GM20431 (cell line): ENCODE results near the gene SMCO2.

Source experiments
- in situ Hi-C: fragments of 300-500 bp; cut with MseI, MboI; formaldehyde crosslinking; loops from one replicate; pipeline ENCODE4 v1.15.0; 2020; ENCODE audit warnings: low sequenced_read_pairs; ENCODE audit not compliant: unreplicated experiment

The SMCO2 gene

DNA sequence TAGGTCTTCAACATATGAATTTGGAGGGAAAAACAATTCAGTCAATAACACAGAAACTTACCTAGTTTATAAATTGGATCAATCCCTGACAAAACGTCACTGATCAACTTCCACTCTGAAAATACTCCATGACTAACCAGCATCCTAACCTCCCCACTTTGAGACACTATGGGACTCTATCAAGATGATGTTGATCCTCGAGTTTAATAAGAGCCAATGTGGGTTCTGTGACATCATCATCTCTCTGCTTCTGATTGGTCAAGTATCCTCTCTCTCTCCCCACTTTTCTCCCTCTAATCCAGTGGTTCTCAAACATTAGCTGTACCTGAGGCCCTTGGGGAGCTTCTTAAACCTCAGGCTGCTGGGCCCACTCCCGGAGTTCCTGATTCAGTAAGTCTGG lies at the start of gene SMCO2:
Gene SMCO2 (plus strand): TSS at position 301 of the 400 bp plus-strand sequence. CDS start 23,896 bp downstream, outside the sequence.
- in situ Hi-C loops, result loop anchor here (25.0 kb wide), 1 partner anchor 216 kb away; no protein-coding TSS in a partner anchor

DNA sequence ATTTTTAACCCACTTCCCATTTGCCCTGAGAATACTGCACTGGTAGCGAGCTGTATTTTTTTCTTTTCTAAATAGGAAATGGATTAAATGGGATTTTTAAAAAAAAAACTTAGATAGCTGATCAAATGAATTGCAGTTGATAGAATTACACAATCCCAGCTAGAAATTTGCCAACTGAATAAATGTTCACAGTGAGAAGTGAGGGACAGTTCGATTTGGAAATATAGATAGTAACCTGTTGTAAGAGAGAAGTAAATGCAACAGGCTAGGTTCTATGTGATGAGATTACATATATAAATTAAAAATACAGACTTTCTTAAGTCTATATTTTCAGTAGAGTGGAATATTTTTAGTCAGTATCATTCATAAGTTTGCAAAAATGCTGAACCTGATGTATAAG lies 48.1 kb upstream of the SMCO2 start:
- in situ Hi-C loops, result no loop called here

DNA sequence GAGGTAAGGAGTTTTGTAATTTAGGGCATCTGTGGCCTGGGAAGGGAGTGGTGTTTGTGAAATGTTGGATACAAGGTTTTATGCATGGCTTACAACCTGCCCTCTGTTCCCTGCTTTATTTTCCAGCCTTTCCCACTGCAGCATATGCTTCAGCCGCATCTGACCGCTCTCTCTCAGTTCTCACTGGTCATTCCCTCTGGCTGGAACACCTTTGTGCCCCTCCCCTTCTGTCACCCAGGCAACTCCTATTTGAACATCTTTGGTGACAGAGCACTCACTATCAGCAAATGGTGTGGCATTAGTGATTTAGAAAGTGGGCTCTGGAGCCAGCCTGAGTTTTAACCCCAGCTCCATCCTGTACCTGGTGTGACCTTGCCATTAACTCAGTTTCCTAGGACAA lies 47.5 kb upstream of the SMCO2 start:
- in situ Hi-C loops, result no loop called here

DNA sequence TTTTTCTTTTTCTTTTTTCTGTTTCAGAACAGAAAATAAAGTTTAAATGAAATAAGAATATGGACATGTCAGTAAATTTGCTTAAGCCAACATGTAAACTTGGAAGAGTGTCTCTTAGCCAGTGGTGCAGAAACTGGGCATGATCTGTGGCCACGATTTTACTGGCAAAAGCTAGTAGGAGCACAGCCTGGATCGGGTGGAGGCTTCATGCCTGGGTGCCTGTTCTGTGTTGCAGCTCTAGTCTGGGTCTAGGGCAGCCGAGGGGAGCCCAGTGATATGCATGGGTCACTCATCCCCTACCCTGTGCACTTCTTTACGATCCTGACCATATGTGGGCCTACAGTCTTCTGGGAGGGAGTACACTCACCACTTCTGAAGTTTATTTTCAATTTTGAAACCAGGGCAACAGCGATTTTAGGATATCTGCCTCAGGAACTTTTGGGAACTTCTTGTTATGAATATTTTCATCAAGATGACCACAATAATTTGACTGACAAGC lies 45.6 kb upstream of the SMCO2 start:
- in situ Hi-C loops, result no loop called here

DNA sequence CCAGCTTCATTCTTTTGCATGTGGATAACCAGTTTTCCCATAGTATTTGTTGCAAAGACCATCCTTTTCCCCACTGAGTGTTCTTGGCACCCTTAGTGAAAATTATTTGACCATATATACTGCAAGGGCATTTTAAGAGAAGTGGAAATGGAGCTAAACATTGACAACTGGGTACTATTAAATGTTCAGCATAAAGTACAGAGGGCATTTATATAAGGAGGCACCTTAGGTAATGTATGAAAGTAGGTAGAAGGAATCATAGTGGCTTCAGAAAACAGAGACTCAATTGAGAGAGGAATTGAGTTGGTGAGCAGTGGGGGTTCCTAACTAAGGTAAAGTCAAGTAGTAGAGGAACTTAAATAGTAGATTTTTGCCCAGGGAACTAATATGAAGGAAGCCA lies 34.5 kb upstream of the SMCO2 start:
- in situ Hi-C loops, result no loop called here

DNA sequence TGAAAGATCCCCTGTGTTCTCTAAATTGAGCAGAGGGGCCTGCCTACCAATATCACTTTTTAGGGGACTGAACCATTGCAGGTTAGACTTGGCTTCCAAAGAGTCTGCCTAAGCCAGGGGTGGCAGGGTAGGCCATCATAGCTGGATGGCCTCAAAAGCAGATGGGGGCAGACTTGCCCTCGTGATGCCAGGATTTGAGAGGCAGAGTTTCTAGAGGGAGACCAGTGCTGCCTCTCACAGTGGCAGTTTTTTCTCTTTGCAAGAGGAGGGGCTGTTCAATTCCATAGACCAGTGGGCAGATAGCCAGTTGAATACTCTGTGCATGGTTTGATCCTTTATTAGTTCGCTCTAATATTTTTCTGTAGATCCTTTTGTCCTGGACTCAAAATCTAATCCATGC lies 23.8 kb upstream of the SMCO2 start:
- in situ Hi-C loops, result no loop called here

DNA sequence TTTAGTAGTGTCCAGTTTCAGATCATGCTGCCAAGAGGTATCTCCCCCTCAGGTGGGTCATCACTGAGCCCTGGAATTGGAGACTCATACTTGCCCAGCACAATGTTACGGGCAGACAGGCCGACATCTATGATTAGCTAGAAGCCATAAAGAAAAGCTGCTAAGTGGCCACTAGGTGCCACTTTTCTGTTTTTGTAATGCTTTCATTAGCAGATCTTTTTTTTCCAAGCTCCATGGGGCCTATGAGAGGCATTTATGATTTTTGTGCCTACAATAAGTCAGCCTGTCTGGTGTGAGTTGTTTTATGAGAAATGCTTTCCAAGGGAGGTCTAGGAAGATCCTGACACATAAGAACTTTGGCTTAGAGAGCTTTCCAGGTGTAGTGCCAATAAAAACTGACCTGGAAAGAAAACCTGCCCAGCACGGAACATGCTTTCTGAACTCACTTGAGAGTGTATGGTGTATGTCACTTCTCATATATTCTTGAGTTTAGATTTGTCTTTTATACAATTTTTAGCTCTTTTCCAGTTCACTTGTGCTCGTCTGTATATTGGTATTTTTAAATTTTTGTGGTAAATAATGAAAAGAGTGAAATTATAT lies 21.8 kb upstream of the SMCO2 start:
- in situ Hi-C loops, result loop anchor here (25.0 kb wide), 1 partner anchor 238 kb away; no protein-coding TSS in a partner anchor

DNA sequence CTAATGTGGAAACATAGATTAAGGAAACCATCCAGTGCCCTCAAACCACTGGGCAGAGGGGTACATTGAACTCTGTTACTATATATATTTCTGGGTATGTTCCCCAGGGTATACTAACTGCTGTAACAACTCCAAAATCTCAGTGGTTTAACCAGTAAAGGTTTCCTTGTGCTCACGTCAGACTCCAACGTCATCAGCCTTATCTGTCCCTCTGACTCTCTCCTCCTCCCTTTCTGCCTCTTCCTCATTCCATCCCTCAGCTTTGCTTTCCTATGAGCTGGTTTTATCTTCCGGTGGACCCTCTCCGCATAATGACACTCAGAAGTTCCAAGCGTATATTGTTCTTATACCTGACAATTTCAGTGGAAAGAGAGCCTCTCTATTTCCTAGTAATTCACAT lies 21.2 kb upstream of the SMCO2 start:
- in situ Hi-C loops, result loop anchor here (25.0 kb wide), 1 partner anchor 237 kb away; no protein-coding TSS in a partner anchor

DNA sequence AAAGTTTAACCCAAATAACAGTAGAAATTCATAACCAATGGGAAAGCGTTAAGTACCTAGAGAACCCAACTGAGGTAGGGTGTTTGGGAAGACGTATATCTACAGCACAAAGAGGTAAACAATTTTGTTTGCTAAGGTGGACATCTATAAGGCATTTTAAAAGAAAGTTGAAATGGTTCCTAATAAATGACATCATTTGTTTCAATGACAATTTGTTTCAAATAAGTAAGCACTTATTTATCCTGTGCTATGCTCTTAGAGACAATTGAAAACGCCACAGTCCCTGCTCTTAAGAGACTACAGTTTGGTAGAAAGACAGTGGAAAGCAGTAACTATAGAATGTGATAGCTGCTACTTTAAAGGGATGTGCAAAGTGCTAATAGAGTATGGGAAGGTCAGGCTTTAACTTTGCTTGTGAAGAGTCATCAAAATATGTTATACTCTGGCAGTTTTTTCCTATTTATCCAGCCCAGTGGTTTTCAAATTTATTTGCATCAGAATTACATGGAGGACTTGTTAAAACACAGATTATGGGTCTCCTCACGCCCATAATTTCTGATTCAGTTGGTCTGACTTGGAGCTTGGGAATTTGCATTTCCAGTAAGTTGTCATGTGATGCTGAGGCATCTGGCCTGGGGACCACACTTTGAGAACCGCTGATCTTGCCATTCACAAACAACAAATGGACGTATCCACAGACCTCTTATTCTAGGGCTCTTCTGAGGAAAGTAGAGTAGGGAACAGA lies 19.6 kb upstream of the SMCO2 start:
- in situ Hi-C loops, result loop anchor here (25.0 kb wide), 1 partner anchor 235 kb away; no protein-coding TSS in a partner anchor

DNA sequence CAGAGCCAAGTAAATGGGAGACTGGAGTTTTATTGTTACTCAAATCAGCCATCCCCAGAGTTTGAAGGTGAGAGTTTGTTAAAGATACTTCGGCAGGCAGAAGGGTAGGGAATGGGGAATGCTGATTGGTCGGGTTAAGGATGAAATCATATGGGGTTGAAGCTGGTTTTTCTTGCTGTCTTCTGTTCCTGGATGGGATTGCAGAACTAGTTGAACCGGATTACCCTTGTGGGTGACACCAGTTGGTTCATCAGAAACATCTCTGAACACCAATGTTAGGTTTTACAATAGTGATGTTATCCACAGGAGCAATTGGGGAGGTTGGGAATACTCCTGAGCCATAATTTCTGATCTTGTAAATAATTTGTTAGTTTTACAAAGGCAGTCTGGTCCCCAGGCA lies 18.7 kb upstream of the SMCO2 start:
- in situ Hi-C loops, result loop anchor here (25.0 kb wide), 1 partner anchor 234 kb away; no protein-coding TSS in a partner anchor

DNA sequence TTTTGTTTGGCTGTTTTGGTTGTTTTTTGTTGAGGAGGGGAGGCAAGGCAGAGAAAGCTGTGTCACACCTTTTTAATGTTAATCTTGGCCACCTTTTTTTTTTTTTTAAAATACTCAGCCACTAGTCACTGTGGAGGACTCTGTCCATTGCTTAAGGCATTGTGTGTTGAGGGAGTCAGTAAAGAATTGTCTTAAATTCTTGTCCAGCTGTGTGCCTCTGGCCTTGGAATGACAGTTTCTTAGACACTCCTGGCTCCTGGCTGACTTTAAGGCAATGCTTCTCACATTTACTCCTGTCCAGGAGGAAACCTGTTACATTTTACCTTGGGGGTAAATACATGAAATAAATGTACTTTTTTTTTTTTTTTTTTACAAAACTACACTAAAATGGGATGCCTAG lies 18.1 kb upstream of the SMCO2 start:
- in situ Hi-C loops, result loop anchor here (25.0 kb wide), 1 partner anchor 234 kb away; no protein-coding TSS in a partner anchor

DNA sequence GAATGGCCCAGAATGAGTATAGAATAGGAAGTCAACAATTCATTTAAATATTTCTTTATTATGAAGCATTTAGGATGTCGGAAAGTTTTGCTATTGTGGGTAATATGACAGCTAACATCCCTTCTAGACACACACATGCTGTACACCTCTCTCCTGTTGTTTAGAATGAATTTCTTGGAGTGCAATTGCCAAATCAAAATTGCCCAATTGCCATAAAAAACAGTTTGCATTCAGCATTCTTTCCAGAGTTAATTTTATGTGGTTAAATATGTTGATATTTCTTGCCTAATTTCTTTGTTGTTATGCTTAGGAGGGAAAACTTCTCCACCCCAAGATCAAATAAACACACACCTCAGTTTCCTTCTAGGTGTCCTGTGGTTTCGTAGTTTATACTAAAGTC lies 16.9 kb upstream of the SMCO2 start:
- in situ Hi-C loops, result loop anchor here (25.0 kb wide), 1 partner anchor 233 kb away; no protein-coding TSS in a partner anchor

DNA sequence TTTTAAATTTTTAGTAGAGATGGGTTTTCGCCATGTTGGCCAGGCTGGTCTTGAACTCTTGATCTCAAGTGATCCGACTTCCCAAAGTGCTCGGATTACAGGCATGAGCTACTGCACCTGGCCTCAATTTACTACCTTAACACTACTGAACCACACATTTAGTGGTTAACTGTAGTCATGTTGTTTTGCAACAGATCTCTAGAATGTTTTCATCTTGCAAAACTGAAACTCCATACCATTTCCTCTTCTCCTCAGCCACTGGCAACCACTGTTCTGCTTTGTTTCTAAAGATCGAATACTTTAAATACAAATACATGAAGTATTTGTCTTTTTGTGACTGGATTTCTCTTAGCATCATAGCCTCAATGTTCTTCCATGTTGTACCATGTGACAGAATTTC lies 15.4 kb upstream of the SMCO2 start:
- in situ Hi-C loops, result loop anchor here (25.0 kb wide), 1 partner anchor 231 kb away; no protein-coding TSS in a partner anchor

DNA sequence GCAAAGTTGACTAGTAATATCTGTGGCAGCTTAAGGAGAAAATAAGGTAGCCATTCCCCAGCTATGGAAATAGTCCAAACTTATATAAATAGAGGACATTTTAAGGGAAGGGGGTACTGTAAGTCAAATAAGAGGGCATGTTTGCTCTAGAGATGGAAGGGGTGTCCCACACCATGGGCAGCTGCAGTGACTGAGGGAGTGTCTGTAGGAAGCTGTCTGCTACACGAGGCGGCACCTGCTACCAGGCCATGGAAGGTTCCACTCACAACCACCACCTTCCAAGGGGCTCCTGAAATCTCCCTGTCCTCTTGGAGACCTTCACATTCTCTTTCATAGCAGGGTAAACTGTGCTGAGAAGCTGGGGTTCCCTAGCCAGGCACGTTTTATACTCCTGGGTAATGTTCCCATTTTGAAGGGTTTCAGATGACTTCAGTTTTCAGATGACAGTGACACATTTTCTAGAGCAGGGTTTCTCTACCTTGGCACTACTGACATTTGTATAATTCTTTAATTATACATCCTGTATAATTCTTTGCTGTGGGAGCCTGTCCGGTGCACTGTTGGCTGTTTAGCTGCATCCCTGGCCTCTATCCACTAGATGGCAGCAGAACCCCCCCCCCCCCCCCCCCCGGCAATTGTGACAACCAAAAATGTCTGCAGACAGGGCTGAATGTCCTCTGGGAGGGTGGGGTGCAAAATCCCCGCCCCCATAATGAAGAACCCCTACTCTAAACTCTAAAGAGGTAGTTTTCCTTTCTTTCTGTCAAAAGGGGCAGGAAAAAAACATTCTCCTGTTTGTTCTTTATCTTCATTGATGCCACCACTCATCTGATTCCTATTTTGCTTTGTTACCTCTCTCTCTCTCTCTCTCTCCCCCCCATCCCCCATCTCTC lies 11.6 kb upstream of the SMCO2 start:
- in situ Hi-C loops, result loop anchor here (25.0 kb wide), 1 partner anchor 227 kb away; no protein-coding TSS in a partner anchor

DNA sequence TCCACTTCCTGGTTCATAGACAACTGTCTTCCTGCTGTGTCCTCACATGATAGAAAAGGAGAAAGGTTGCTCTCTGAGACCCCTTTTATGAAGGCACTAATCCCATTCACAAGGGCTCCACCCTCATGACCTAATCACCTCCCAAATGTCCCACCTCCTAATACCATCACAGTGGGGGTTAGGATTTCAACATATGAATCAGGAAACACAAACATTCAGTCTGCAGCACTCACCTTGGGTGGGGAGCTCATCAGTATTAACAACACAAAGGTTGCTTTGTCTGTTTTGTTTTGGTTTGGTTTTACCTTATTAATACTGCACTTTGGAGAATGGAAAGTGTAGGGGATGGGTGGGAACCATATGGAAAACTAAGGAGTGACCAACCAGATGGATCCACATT lies 10.5 kb upstream of the SMCO2 start:
- in situ Hi-C loops, result loop anchor here (25.0 kb wide), 1 partner anchor 226 kb away; no protein-coding TSS in a partner anchor

DNA sequence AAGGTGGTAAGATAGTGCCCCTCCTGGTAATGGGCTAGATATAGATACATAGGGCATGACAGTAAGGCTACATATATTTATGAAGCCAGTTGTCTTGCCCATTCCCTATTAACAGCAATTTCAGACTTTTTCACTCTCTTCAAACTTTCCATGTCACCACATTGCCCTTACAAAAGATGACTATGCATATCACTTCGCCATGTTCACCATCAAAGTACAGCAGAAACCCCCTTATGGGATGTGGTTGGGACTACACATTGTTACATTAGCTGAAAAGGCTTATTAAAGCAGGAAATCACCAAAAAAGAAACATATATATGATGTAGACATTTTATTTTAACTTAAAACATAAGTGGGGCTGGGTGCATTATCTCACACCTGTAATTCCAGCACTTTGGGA lies 9.8 kb upstream of the SMCO2 start:
- in situ Hi-C loops, result loop anchor here (25.0 kb wide), 1 partner anchor 226 kb away; no protein-coding TSS in a partner anchor

DNA sequence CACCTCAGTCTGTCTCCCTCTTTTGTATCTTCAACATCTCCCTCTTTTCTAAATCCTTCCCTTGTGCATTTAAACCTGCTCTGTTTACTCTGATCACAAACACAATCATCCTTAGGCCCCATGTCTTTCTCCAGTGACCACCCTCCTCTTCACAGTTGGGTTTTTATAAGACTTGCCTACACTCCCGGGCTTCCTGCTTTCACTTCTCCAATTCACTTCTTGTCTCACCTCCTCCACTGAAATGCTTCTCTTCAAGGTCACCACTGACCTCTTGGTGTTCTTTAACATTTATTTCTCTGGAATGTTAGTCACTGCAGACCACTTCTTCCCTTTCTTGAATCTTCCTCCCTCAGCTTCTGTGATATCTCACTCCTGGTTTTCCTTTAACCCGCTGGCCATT lies 8.7 kb upstream of the SMCO2 start:
- in situ Hi-C loops, result loop anchor here (25.0 kb wide), 1 partner anchor 224 kb away; no protein-coding TSS in a partner anchor

DNA sequence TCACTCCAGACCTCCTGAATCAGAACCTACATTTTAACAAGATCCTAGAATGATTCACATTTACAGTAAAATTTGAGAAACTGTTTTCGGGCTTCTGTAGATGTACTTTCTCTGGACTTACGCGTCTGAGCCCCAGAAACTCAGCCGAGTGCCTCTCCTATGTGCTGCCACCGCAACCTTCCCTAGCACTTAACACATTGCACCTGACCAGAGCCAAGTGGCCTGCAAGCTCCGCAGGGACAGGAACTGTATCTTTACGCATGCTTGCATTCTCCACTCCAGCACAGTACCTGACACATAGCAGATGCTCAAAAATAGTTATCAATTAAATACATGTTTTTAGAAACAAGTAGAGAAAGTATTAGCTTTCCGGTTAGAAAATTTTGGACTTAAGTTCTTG lies 1.2 kb downstream of the SMCO2 start:
- in situ Hi-C loops, result loop anchor here (25.0 kb wide), 1 partner anchor 215 kb away; no protein-coding TSS in a partner anchor

DNA sequence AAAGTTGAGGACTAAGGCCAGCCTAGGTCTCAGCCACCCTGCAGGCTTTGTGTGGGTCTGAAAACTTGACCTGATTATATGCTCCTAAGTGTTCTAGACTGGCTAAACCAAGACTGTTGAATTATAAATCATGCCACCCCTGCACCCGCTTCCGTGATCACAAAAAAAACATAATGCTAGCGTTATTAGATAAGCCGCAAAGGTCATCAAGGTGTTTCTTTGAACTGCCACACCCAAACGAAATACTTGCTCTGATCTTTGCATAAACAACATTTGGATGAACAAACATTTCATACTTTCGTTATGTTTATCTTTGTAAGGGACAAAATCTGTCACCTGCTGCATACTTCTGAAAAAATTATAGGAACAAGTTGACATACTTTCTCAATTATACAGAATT lies 2.5 kb downstream of the SMCO2 start:
- in situ Hi-C loops, result loop anchor here (25.0 kb wide), 1 partner anchor 213 kb away; no protein-coding TSS in a partner anchor
